B cell (primary cell): ENCODE measurements around the gene SPOCK1. TPM values are rescaled to one million over a fixed set of nuclear protein-coding genes. Genes with fewer than 3 reads are reported as not detected.

ENCODE experiments used
- ATAC-seq: fragments of 200-7000 bp; cut with Tn5 transposase; one replicate; pipeline ENCODE4 v1.10.0; 2021; ENCODE audit warnings: low read depth, mild to moderate bottlenecking, moderate number of reproducible peaks, moderate library complexity
- CTCF ChIA-PET: fragments of 350-600 bp; sonication (Branson Sonifier 250); formaldehyde crosslinking; loops from one replicate; lab custom pipeline; 2021; ENCODE audit warnings: antibody characterized with exemption, inconsistent platforms; lab: Charles Lee
- POLR2A ChIA-PET: fragments of 350-600 bp; sonication (Branson Sonifier 250); formaldehyde crosslinking; loops from one replicate; lab custom pipeline; 2021; ENCODE audit warnings: antibody characterized with exemption; lab: Charles Lee
- DNase-seq: peaks from one replicate; pipeline ENCODE4 v3.0.0; 2013
- H2AFZ ChIP-seq: 2 replicates; pipeline ENCODE4 v1.6.1; 2012; ENCODE audit warnings: mild to moderate bottlenecking, low read depth, low read length; ENCODE audit not compliant: insufficient read depth, poor library complexity, severe bottlenecking
- H3K27ac ChIP-seq, 2 donors: 1 replicate in 1 of 2; 2 replicates in 1 of 2; pipeline ENCODE4 v1.5.1; 2012 to 2013; ENCODE audit warnings: low read length in 2 of 2, mild to moderate bottlenecking in 2 of 2, moderate library complexity in 1 of 2
- H3K27me3 ChIP-seq, 4 experiments: fragments of 200-600 bp in 1 of 4; sonication (generic) in 1 of 4; replicated peaks in 1 of 4; 1 replicate in 2 of 4; 2 replicates in 2 of 4; pipeline versions ENCODE4 v1.6.1 to v1.7.0; 2013 to 2016; ENCODE audit warnings: low read length in 3 of 4, mild to moderate bottlenecking in 2 of 4, mixed read lengths in 1 of 4, moderate library complexity in 1 of 4; ENCODE audit not compliant: insufficient read depth in 4 of 4, control insufficient read depth in 3 of 4; ENCODE audit errors: control extremely low read depth in 1 of 4
- H3K36me3 ChIP-seq, 2 experiments: replicated peaks in 1 of 2; 1 replicate in 1 of 2; 2 replicates in 1 of 2; pipeline versions ENCODE4 v1.6.1 to v1.7.1; 2013; ENCODE audit warnings: low read length in 1 of 2; ENCODE audit not compliant: insufficient read depth in 2 of 2, control insufficient read depth in 1 of 2; ENCODE audit errors: control extremely low read depth in 1 of 2, extremely low read depth in 1 of 2
- H3K4me1 ChIP-seq, 2 donors: fragments of 200-600 bp in 1 of 2; sonication (generic) in 1 of 2; 1 replicate in 1 of 2; 2 replicates in 1 of 2; pipeline versions ENCODE4 v1.5.1 to v1.6.1; 2013 to 2017; ENCODE audit warnings: low read length in 2 of 2; ENCODE audit not compliant: control insufficient read depth in 2 of 2, insufficient read depth in 2 of 2
- H3K4me2 ChIP-seq: replicated peaks from 2 replicates; pipeline ENCODE3; 2012; ENCODE audit warnings: mild to moderate bottlenecking, low read depth, low read length; ENCODE audit not compliant: poor library complexity, severe bottlenecking
- H3K4me3 ChIP-seq, 5 experiments: fragments of 200-600 bp in 1 of 5; sonication (generic) in 1 of 5; 1 replicate in 3 of 5; 2 replicates in 2 of 5; pipeline versions ENCODE4 v1.5.1 to v1.7.0; 2011 to 2016; ENCODE audit warnings: low read length in 4 of 5, mild to moderate bottlenecking in 4 of 5, low read depth in 2 of 5, control low read depth in 1 of 5, moderate library complexity in 1 of 5; ENCODE audit not compliant: insufficient read depth in 1 of 5; ENCODE audit errors: control extremely low read depth in 1 of 5, extremely low read depth in 1 of 5
- H3K79me2 ChIP-seq: fragments of 200-600 bp; sonication (generic); one replicate; pipeline ENCODE4 v1.6.0; 2016; ENCODE audit warnings: low read length; ENCODE audit not compliant: control insufficient read depth, insufficient read depth
- H3K9ac ChIP-seq: fragments of 200-600 bp; sonication (generic); 2 replicates; pipeline ENCODE4 v1.6.1; 2017; ENCODE audit warnings: mild to moderate bottlenecking, low read length, moderate library complexity
- H3K9me3 ChIP-seq, 3 donors: one replicate each; pipeline versions ENCODE4 v1.6.1 to v1.7.1; 2013; ENCODE audit warnings: low read length in 2 of 3; ENCODE audit not compliant: control insufficient read depth in 2 of 3, insufficient read depth in 1 of 3; ENCODE audit errors: control extremely low read depth in 1 of 3
- H4K20me1 ChIP-seq: 2 replicates; pipeline ENCODE4 v1.6.0; 2012; ENCODE audit warnings: mild to moderate bottlenecking, low read length; ENCODE audit not compliant: insufficient read depth, control insufficient read depth, poor library complexity, severe bottlenecking
- H3K27ac Mint-ChIP-seq: one replicate; pipeline ENCODE4 v1.8.0; 2021; ENCODE audit warnings: mixed read lengths
- H3K27me3 Mint-ChIP-seq: one replicate; pipeline ENCODE4 v1.8.0; 2021; ENCODE audit warnings: mixed read lengths
- H3K4me1 Mint-ChIP-seq: one replicate; pipeline ENCODE4 v1.8.0; 2021; ENCODE audit warnings: mixed read lengths
- H3K4me3 Mint-ChIP-seq: one replicate; pipeline ENCODE4 v1.8.0; 2021; ENCODE audit warnings: mixed read lengths
- H3K9me3 Mint-ChIP-seq: one replicate; pipeline ENCODE4 v1.8.0; 2022; ENCODE audit warnings: mixed read lengths; ENCODE audit not compliant: insufficient read depth
- EZH2 ChIP-seq: IDR thresholded peaks from 2 replicates; pipeline ENCODE4 v1.6.1; 2012; ENCODE audit warnings: borderline replicate concordance, low read depth, mild to moderate bottlenecking, moderate library complexity, low read length; ENCODE audit not compliant: insufficient read depth, poor library complexity, severe bottlenecking
- WGBS: methylation state at CpG from one replicate; pipeline ENCODE4 v1.1.5; 2013; ENCODE audit warnings: missing lambda C conversion rate; ENCODE audit not compliant: insufficient coverage; 5-methylcytosine and 5-hydroxymethylcytosine counted together
- intact Hi-C: fragments of 100-400 bp; cut with micrococcal nuclease; formaldehyde crosslinking; loops from one replicate; pipeline ENCODE4 v1.10.0; 2022
- polyA plus RNA-seq: library from polyadenylated mRNA; depleted of rRNA; stranded (reverse); fragments of >200 nt; gene quantifications from 2 replicates; pipeline ENCODE4 v1.2.3, GENCODE V29; 2012
- total RNA-seq, 2 donors: library from RNA; stranded (reverse); fragments of 120-200 nt in 1 of 2; gene quantifications; 1 replicate in 1 of 2; 2 replicates in 1 of 2; pipeline versions ENCODE4 v1.2.3 to v1.2.4, GENCODE V29; 2013 to 2022
- TF ChIP-seq, protein P1 (sequence below): fragments of 200-600 bp; IDR thresholded peaks from one replicate; pipeline ENCODE4 v1.8.0; 2022; ENCODE audit warnings: antibody characterized with exemption, mild to moderate bottlenecking

The SPOCK1 gene
- total and polyA plus RNA-seq, 2 donors (not counting 1 experiment from before 2014, with no cell fraction given), result not detected

DNA sequence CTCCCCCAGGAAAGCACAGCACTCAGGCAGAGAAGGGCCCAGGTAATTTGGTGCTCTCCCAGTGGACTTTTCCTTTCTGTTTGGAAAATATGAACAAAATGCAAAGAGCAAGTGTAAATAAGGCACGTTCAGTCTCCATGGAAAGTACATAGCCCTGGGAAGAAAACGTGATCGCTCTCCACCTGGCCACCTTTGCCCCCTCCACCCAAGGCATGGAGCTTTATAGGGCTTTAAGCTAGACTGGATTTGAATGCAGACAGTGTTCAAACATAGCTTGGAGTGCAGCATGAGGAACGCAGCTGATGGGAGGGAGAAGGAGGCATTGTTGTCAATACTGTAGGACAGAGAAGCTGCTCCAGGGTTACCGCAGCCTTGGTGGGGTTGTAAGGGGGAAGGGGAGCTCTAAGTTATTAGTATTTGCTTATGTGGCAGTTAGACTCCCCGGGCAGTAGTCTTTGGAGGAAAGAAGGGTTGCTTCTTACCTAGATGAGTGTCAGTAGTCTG is 500.2 kb downstream of the SPOCK1 start:
- intact Hi-C loops, result no loop called here
- H4K20me1 ChIP-seq, result no peaks in the 10 kb centered on the region
- H3K9me3 ChIP-seq, result peaks cover 0 to 6% (median 0%) of the 10 kb centered on the region in 3 donors
- CTCF ChIA-PET, result no interaction called here
- H3K4me3 ChIP-seq, result no peak overlapping the region
- no peaks in the 10 kb centered on the region for H3K27me3 Mint-ChIP-seq
- DNase-seq (no peak), ATAC-seq (no peak)
- 83% methylated on average over 6 of the region's 6 CpGs for WGBS
- no peaks in the 10 kb centered on the region for H3K27me3 ChIP-seq
- no peak overlapping the region for H3K27ac ChIP-seq
- H3K27ac Mint-ChIP-seq, result no peak overlapping the region
- H3K36me3 ChIP-seq, result no peaks in the 10 kb centered on the region
- H3K9ac ChIP-seq, result no peak overlapping the region
- H3K4me3 Mint-ChIP-seq, result no peak overlapping the region
- H3K4me1 ChIP-seq, result no peaks in the 10 kb centered on the region
- TF ChIP-seq, protein P1, sequence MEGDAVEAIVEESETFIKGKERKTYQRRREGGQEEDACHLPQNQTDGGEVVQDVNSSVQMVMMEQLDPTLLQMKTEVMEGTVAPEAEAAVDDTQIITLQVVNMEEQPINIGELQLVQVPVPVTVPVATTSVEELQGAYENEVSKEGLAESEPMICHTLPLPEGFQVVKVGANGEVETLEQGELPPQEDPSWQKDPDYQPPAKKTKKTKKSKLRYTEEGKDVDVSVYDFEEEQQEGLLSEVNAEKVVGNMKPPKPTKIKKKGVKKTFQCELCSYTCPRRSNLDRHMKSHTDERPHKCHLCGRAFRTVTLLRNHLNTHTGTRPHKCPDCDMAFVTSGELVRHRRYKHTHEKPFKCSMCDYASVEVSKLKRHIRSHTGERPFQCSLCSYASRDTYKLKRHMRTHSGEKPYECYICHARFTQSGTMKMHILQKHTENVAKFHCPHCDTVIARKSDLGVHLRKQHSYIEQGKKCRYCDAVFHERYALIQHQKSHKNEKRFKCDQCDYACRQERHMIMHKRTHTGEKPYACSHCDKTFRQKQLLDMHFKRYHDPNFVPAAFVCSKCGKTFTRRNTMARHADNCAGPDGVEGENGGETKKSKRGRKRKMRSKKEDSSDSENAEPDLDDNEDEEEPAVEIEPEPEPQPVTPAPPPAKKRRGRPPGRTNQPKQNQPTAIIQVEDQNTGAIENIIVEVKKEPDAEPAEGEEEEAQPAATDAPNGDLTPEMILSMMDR, result no peak
- TF ChIP-seq EZH2, result no peak
- no peaks in the 10 kb centered on the region for H3K79me2 ChIP-seq
- no peak overlapping the region for H2AFZ ChIP-seq
- no peak overlapping the region for H3K4me2 ChIP-seq
- POLR2A ChIA-PET, result no interaction called here
- H3K4me1 Mint-ChIP-seq, result no peaks in the 10 kb centered on the region
- no peaks in the 10 kb centered on the region for H3K9me3 Mint-ChIP-seq

GRCh38 chr5:136994154-136994553 is 505.0 kb downstream of the SPOCK1 start:
- no peaks in the 10 kb centered on the region for H3K27me3 Mint-ChIP-seq
- Histone ChIP-seq H3K4me3 (no peak overlapping the region), H3K27ac (no peak overlapping the region), H3K27me3 (no peaks in the 10 kb centered on the region), H3K36me3 (no peaks in the 10 kb centered on the region), H2AFZ (no peak overlapping the region), H3K4me2 (no peak overlapping the region), H4K20me1 (no peaks in the 10 kb centered on the region), H3K9me3 (peaks cover 0 to 6% (median 0%) of the 10 kb centered on the region in 3 donors), H3K9ac (no peak overlapping the region), H3K4me1 (no peaks in the 10 kb centered on the region), H3K79me2 (no peaks in the 10 kb centered on the region)
- no peaks in the 10 kb centered on the region for H3K4me1 Mint-ChIP-seq
- ChIA-PET POLR2A (no interaction called here), CTCF (no interaction called here)
- no peak overlapping the region for H3K27ac Mint-ChIP-seq
- DNase-seq (no peak), ATAC-seq (no peak)
- 80% methylated on average over 1 of the region's 5 CpGs for WGBS
- TF ChIP-seq, protein P1, result no peak
- no peak for TF ChIP-seq EZH2
- intact Hi-C loops, result no loop called here
- H3K9me3 Mint-ChIP-seq, result no peaks in the 10 kb centered on the region
- no peak overlapping the region for H3K4me3 Mint-ChIP-seq
